CD8-positive, alpha-beta memory T cell (primary cell): ENCODE data around the gene SERPINB13. TPM values are rescaled to one million over a fixed set of nuclear protein-coding genes. Genes with fewer than 3 reads are reported as not detected.

Source experiments
- CTCF ChIA-PET: fragments of 350-600 bp; sonication (Branson Sonifier 250); formaldehyde crosslinking; loops from one replicate; lab custom pipeline; 2021; ENCODE audit warnings: antibody characterized with exemption; lab: Charles Lee
- POLR2A ChIA-PET: fragments of 350-600 bp; sonication (Branson Sonifier 250); formaldehyde crosslinking; loops from one replicate; lab custom pipeline; 2021; ENCODE audit warnings: antibody characterized with exemption; lab: Charles Lee
- DNase-seq, 5 donors: peaks; one replicate each; pipeline versions ENCODE4 v3.0.0 to v3.0.0-alpha.2; 2020 to 2022; ENCODE audit warnings: mixed read lengths in 1 of 5
- H3K27ac ChIP-seq: one replicate; pipeline ENCODE4 v1.7.0; 2013; ENCODE audit warnings: low read depth, mild to moderate bottlenecking, low read length, moderate library complexity
- H3K27me3 ChIP-seq: 2 replicates; pipeline ENCODE4 v1.7.0; 2013; ENCODE audit warnings: low read length, mild to moderate bottlenecking; ENCODE audit not compliant: insufficient read depth, poor library complexity, severe bottlenecking
- H3K36me3 ChIP-seq: 2 replicates; pipeline ENCODE4 v1.7.0; 2013; ENCODE audit warnings: mild to moderate bottlenecking, low read length, moderate library complexity; ENCODE audit not compliant: insufficient read depth
- H3K4me1 ChIP-seq: 2 replicates; pipeline ENCODE4 v1.7.0; 2013; ENCODE audit warnings: mild to moderate bottlenecking, low read length, moderate library complexity; ENCODE audit not compliant: insufficient read depth
- H3K4me3 ChIP-seq: 2 replicates; pipeline ENCODE4 v1.7.0; 2013; ENCODE audit warnings: mild to moderate bottlenecking, low read length
- H3K9me3 ChIP-seq: 2 replicates; pipeline ENCODE4 v1.7.0; 2013; ENCODE audit warnings: mild to moderate bottlenecking, low read length
- H3K27ac Mint-ChIP-seq, 8 donors: one replicate each; pipeline ENCODE4 v1.8.0; 2020 to 2021; ENCODE audit warnings: mixed read lengths in 8 of 8, mild to moderate bottlenecking in 6 of 8, inconsistent platforms in 3 of 8, moderate library complexity in 3 of 8
- H3K27me3 Mint-ChIP-seq, 2 donors: one replicate each; pipeline ENCODE4 v1.8.0; 2020 to 2021; ENCODE audit warnings: mixed read lengths in 2 of 2, mild to moderate bottlenecking in 1 of 2, moderate library complexity in 1 of 2
- H3K36me3 Mint-ChIP-seq, 3 donors: one replicate each; pipeline ENCODE4 v1.8.0; 2020 to 2021; ENCODE audit warnings: mixed read lengths in 3 of 3, inconsistent platforms in 1 of 3, mild to moderate bottlenecking in 1 of 3
- H3K4me1 Mint-ChIP-seq, 3 donors: one replicate each; pipeline ENCODE4 v1.8.0; 2020 to 2021; ENCODE audit warnings: mixed read lengths in 3 of 3, inconsistent platforms in 1 of 3, mild to moderate bottlenecking in 1 of 3
- H3K4me3 Mint-ChIP-seq, 7 donors: one replicate each; pipeline ENCODE4 v1.8.0; 2020 to 2021; ENCODE audit warnings: mixed read lengths in 7 of 7, mild to moderate bottlenecking in 6 of 7, moderate library complexity in 4 of 7, inconsistent platforms in 2 of 7
- H3K9me3 Mint-ChIP-seq, 5 donors: one replicate each; pipeline ENCODE4 v1.8.0; 2020 to 2022; ENCODE audit warnings: mixed read lengths in 5 of 5, mild to moderate bottlenecking in 3 of 5, moderate library complexity in 2 of 5, inconsistent platforms in 1 of 5
- polyA plus RNA-seq: library from polyadenylated mRNA; unstranded; fragments of 300-500 nt; fragmentation: Illumina TruSeq; gene quantifications from one replicate; pipeline ENCODE4 v1.2.3, GENCODE V29; 2021
- total RNA-seq, 2 experiments: library from RNA; stranded (reverse); gene quantifications; one replicate each; pipeline ENCODE4 v1.2.3, GENCODE V29; 2021

The SERPINB13 gene
- total and polyA plus RNA-seq, 3 experiments from 2014 or later: not detected

GRCh38 chr18:63575681-63576080, 11.5 kb upstream of the SERPINB13 start:
- H3K27me3 Mint-ChIP-seq: peaks cover 0 to 19% of the 10 kb centered on the region in 2 donors
- no peaks in the 10 kb centered on the region for H3K27me3 ChIP-seq
- POLR2A ChIA-PET: no interaction called here
- no peak for DNase-seq
- H3K36me3 Mint-ChIP-seq: no peaks in the 10 kb centered on the region
- no peak overlapping the region for H3K4me3 Mint-ChIP-seq
- H3K27ac ChIP-seq: no peak overlapping the region
- H3K27ac Mint-ChIP-seq: no peak overlapping the region
- no peaks in the 10 kb centered on the region for H3K9me3 ChIP-seq
- no peaks in the 10 kb centered on the region for H3K36me3 ChIP-seq
- H3K4me1 ChIP-seq: no peaks in the 10 kb centered on the region
- no peaks in the 10 kb centered on the region for H3K4me1 Mint-ChIP-seq
- no peak overlapping the region for H3K4me3 ChIP-seq
- H3K9me3 Mint-ChIP-seq: no peaks in the 10 kb centered on the region
- CTCF ChIA-PET: no interaction called here

GRCh38 chr18:63578357-63578958, 8.7 kb upstream of the SERPINB13 start:
- Mint-ChIP-seq H3K27me3 (peaks cover 3 to 11% of the 10 kb centered on the region in 2 donors), H3K27ac (no peak overlapping the region), H3K36me3 (no peaks in the 10 kb centered on the region), H3K4me1 (no peaks in the 10 kb centered on the region), H3K9me3 (no peaks in the 10 kb centered on the region), H3K4me3 (no peak overlapping the region)
- Histone ChIP-seq H3K9me3 (no peaks in the 10 kb centered on the region), H3K27ac (no peak overlapping the region), H3K4me1 (no peaks in the 10 kb centered on the region), H3K36me3 (no peaks in the 10 kb centered on the region), H3K4me3 (no peak overlapping the region), H3K27me3 (no peaks in the 10 kb centered on the region)
- ChIA-PET POLR2A (no interaction called here), CTCF (interaction anchor here (1.6 kb wide), 1 partner anchor 60 kb away, joined by 5 read pairs; no protein-coding TSS in a partner anchor)
- DNase-seq: no peak

- CTCF ChIA-PET: no interaction called here
- POLR2A ChIA-PET: no interaction called here
- no peak overlapping the region for H3K27ac Mint-ChIP-seq
- no peak overlapping the region for H3K4me3 Mint-ChIP-seq
- Histone ChIP-seq H3K4me1 (no peaks in the 10 kb centered on the region), H3K27ac (no peak overlapping the region), H3K9me3 (no peaks in the 10 kb centered on the region), H3K36me3 (no peaks in the 10 kb centered on the region), H3K4me3 (no peak overlapping the region), H3K27me3 (no peaks in the 10 kb centered on the region)
- peaks cover 3 to 16% of the 10 kb centered on the region in 2 donors for H3K27me3 Mint-ChIP-seq
- no peaks in the 10 kb centered on the region for H3K4me1 Mint-ChIP-seq
- no peaks in the 10 kb centered on the region for H3K36me3 Mint-ChIP-seq
- no peak for DNase-seq
- no peaks in the 10 kb centered on the region for H3K9me3 Mint-ChIP-seq
These were observed 7.5 kb upstream of the SERPINB13 start for GRCh38 chr18:63579616-63580015.

GRCh38 chr18:63585988-63586387, 1.2 kb upstream of the SERPINB13 start:
- CTCF ChIA-PET: no interaction called here

GRCh38 chr18:63586431-63586830, 712 bp upstream of the SERPINB13 start:
- Mint-ChIP-seq H3K27me3 (peaks cover 6 to 15% of the 10 kb centered on the region in 2 donors), H3K36me3 (no peaks in the 10 kb centered on the region), H3K9me3 (no peaks in the 10 kb centered on the region), H3K4me1 (no peaks in the 10 kb centered on the region), H3K4me3 (no peak overlapping the region), H3K27ac (no peak overlapping the region)
- POLR2A ChIA-PET: no interaction called here
- Histone ChIP-seq H3K27ac (no peak overlapping the region), H3K36me3 (no peaks in the 10 kb centered on the region), H3K4me1 (no peaks in the 10 kb centered on the region), H3K9me3 (no peaks in the 10 kb centered on the region), H3K4me3 (no peak overlapping the region), H3K27me3 (no peaks in the 10 kb centered on the region)
- no peak for DNase-seq
- CTCF ChIA-PET: no interaction called here

More at GRCh38 chr18:63585988-63586387, 1.2 kb upstream of the SERPINB13 start:
- H3K27ac Mint-ChIP-seq: no peak overlapping the region
- DNase-seq: no peak
- no peaks in the 10 kb centered on the region for H3K9me3 ChIP-seq
- H3K4me3 ChIP-seq: no peak overlapping the region
- H3K4me3 Mint-ChIP-seq: no peak overlapping the region
- POLR2A ChIA-PET: no interaction called here
- H3K36me3 Mint-ChIP-seq: no peaks in the 10 kb centered on the region
- no peaks in the 10 kb centered on the region for H3K36me3 ChIP-seq
- H3K4me1 Mint-ChIP-seq: no peaks in the 10 kb centered on the region
- H3K9me3 Mint-ChIP-seq: no peaks in the 10 kb centered on the region
- no peaks in the 10 kb centered on the region for H3K27me3 ChIP-seq
- H3K27ac ChIP-seq: no peak overlapping the region
- no peaks in the 10 kb centered on the region for H3K4me1 ChIP-seq
- peaks cover 4 to 15% of the 10 kb centered on the region in 2 donors for H3K27me3 Mint-ChIP-seq

- no peaks in the 10 kb centered on the region for H3K27me3 ChIP-seq
- H3K9me3 ChIP-seq: no peaks in the 10 kb centered on the region
- CTCF ChIA-PET: no interaction called here
- peaks cover 4 to 12% of the 10 kb centered on the region in 2 donors for H3K27me3 Mint-ChIP-seq
- no peaks in the 10 kb centered on the region for H3K4me1 ChIP-seq
- no peaks in the 10 kb centered on the region for H3K36me3 Mint-ChIP-seq
- no peak overlapping the region for H3K4me3 ChIP-seq
- H3K4me1 Mint-ChIP-seq: no peaks in the 10 kb centered on the region
- no peak overlapping the region for H3K4me3 Mint-ChIP-seq
- DNase-seq: no peak
- no peak overlapping the region for H3K27ac ChIP-seq
- H3K36me3 ChIP-seq: no peaks in the 10 kb centered on the region
- H3K9me3 Mint-ChIP-seq: no peaks in the 10 kb centered on the region
- POLR2A ChIA-PET: no interaction called here
- H3K27ac Mint-ChIP-seq: no peak overlapping the region
These were observed 1.8 kb downstream of the SERPINB13 start for GRCh38 chr18:63588909-63589308.

GRCh38 chr18:63590373-63590772, 3.2 kb downstream of the SERPINB13 start:
- no peaks in the 10 kb centered on the region for H3K36me3 Mint-ChIP-seq
- Histone ChIP-seq H3K27ac (no peak overlapping the region), H3K4me3 (no peak overlapping the region), H3K27me3 (no peaks in the 10 kb centered on the region), H3K36me3 (no peaks in the 10 kb centered on the region), H3K4me1 (no peaks in the 10 kb centered on the region), H3K9me3 (no peaks in the 10 kb centered on the region)
- CTCF ChIA-PET: no interaction called here
- H3K27me3 Mint-ChIP-seq: peaks cover 4 to 8% of the 10 kb centered on the region in 2 donors
- POLR2A ChIA-PET: no interaction called here
- H3K4me1 Mint-ChIP-seq: no peaks in the 10 kb centered on the region
- DNase-seq: no peak
- no peak overlapping the region for H3K27ac Mint-ChIP-seq
- no peak overlapping the region for H3K4me3 Mint-ChIP-seq
- no peaks in the 10 kb centered on the region for H3K9me3 Mint-ChIP-seq

- DNase-seq: no peak
- H3K27ac ChIP-seq: no peak overlapping the region
- H3K4me3 Mint-ChIP-seq: no peak overlapping the region
- no peaks in the 10 kb centered on the region for H3K36me3 ChIP-seq
- ChIA-PET POLR2A (no interaction called here), CTCF (interaction anchor here (0.7 kb wide), 1 partner anchor 9 kb away, joined by 3 read pairs; no protein-coding TSS in a partner anchor)
- peaks cover 4% of the 10 kb centered on the region in 2 donors for H3K27me3 Mint-ChIP-seq
- no peaks in the 10 kb centered on the region for H3K4me1 Mint-ChIP-seq
- H3K9me3 ChIP-seq: no peaks in the 10 kb centered on the region
- H3K27ac Mint-ChIP-seq: no peak overlapping the region
- no peaks in the 10 kb centered on the region for H3K36me3 Mint-ChIP-seq
- H3K27me3 ChIP-seq: no peaks in the 10 kb centered on the region
- no peaks in the 10 kb centered on the region for H3K4me1 ChIP-seq
- no peak overlapping the region for H3K4me3 ChIP-seq
- H3K9me3 Mint-ChIP-seq: no peaks in the 10 kb centered on the region
These were observed 4.0 kb downstream of the SERPINB13 start for GRCh38 chr18:63590966-63591695.
